HCT116 (cell line): Measurements from ENCODE around the gene TSACC.

Experiments
- CEBPB ChIP-seq: IDR thresholded peaks from 2 replicates; pipeline ENCODE4 v1.6.1; 2012; ENCODE audit warnings: low read depth
- CTCF ChIP-seq, 3 experiments: fragments of 200-600 bp in 1 of 3; sonication (generic) in 1 of 3; IDR thresholded peaks in 2 of 3; conservative IDR thresholded peaks in 1 of 3; 2 replicates each; pipeline ENCODE4 v1.5.1; 2012 to 2017; ENCODE audit warnings: low read depth in 2 of 3, low read length in 2 of 3, antibody characterized with exemption in 1 of 3, borderline replicate concordance in 1 of 3, control low read depth in 1 of 3, mild to moderate bottlenecking in 1 of 3, mixed read lengths in 1 of 3, mixed run types in 1 of 3, moderate library complexity in 1 of 3; ENCODE audit not compliant: insufficient read depth in 1 of 3
- ELF1 ChIP-seq: IDR thresholded peaks from 2 replicates; pipeline ENCODE4 v1.6.1; 2012; ENCODE audit warnings: low read depth, borderline replicate concordance
- POLR2A ChIP-seq: IDR thresholded peaks from 2 replicates; pipeline ENCODE4 v1.7.0; 2011; ENCODE audit warnings: borderline replicate concordance; ENCODE audit not compliant: insufficient read depth, insufficient read length; ENCODE audit errors: extremely low read depth
- RAD21 ChIP-seq: IDR thresholded peaks from 2 replicates; pipeline ENCODE4 v1.6.1; 2012; ENCODE audit warnings: low read depth, mild to moderate bottlenecking
- REST ChIP-seq: IDR thresholded peaks from 2 replicates; pipeline ENCODE4 v1.6.1; 2012; ENCODE audit warnings: low read depth
- YY1 ChIP-seq: IDR thresholded peaks from 2 replicates; pipeline ENCODE4 v1.6.1; 2011; ENCODE audit warnings: low read length, low read depth, moderate library complexity, mild to moderate bottlenecking; ENCODE audit not compliant: insufficient replicate concordance; ENCODE audit errors: extremely low read depth
- ZBTB33 ChIP-seq: IDR thresholded peaks from 2 replicates; pipeline ENCODE4 v1.6.1; 2011; ENCODE audit warnings: mild to moderate bottlenecking, low read length, moderate library complexity; ENCODE audit not compliant: insufficient replicate concordance; ENCODE audit errors: extremely low read depth

GRCh38 chr1:156308078-156308477 lies 30.2 kb upstream of the TSACC start:
- TF ChIP-seq ELF1 (no peak), POLR2A (no peak), YY1 (no peak), CTCF (IDR thresholded peaks at IDR 0.05 in 2 of 3, conservative IDR thresholded peaks at IDR 0.05 in 1 of 3; ENCODE audit: borderline replicate concordance in 1 of 3, insufficient read depth in 1 of 3, low read depth in 2 of 3, low read length in 2 of 3) (no peak), RAD21 (no peak), ZBTB33 (no peak), CEBPB (no peak), REST (no peak)
